HEK293 (cell line): ENCODE data around the gene RTKN2.

Source experiments
- AEBP2 ChIP-seq: fragments of 450-650 bp; formaldehyde crosslinking; IDR thresholded peaks from 2 replicates; pipeline ENCODE4 v1.5.1; 2016; ENCODE audit warnings: missing biosample characterization, missing genetic modification characterization, borderline replicate concordance
- ELK4 ChIP-seq: IDR thresholded peaks from 2 replicates; pipeline ENCODE4 v1.6.1; 2011; ENCODE audit warnings: mild to moderate bottlenecking, low read depth, low read length, borderline replicate concordance
- GLIS2 ChIP-seq: fragments of 450-650 bp; formaldehyde crosslinking; IDR thresholded peaks from 2 replicates; pipeline ENCODE4 v1.5.1; 2016; ENCODE audit warnings: missing biosample characterization, missing genetic modification characterization
- KLF16 ChIP-seq: fragments of 450-650 bp; formaldehyde crosslinking; IDR thresholded peaks from 2 replicates; pipeline ENCODE4 v1.5.1; 2017; ENCODE audit warnings: missing biosample characterization, missing genetic modification characterization
- KLF7 ChIP-seq: fragments of 450-650 bp; formaldehyde crosslinking; IDR thresholded peaks from 2 replicates; pipeline ENCODE4 v1.5.1; 2016; ENCODE audit warnings: missing biosample characterization, missing genetic modification characterization, borderline replicate concordance
- KLF8 ChIP-seq: fragments of 450-650 bp; formaldehyde crosslinking; IDR thresholded peaks from 2 replicates; pipeline ENCODE4 v1.5.1; 2016; ENCODE audit warnings: missing biosample characterization, missing genetic modification characterization
- MEIS1 ChIP-seq: sonication (generic); formaldehyde crosslinking; IDR thresholded peaks from 2 replicates; pipeline ENCODE4 v1.8.1; 2022; ENCODE audit warnings: missing genetic modification reagents, mild to moderate bottlenecking, borderline replicate concordance
- SALL2 ChIP-seq: fragments of 450-650 bp; formaldehyde crosslinking; IDR thresholded peaks from 2 replicates; pipeline ENCODE4 v1.5.0; 2017; ENCODE audit warnings: missing biosample characterization, mild to moderate bottlenecking, missing genetic modification characterization, borderline replicate concordance
- SCRT2 ChIP-seq: fragments of 450-650 bp; formaldehyde crosslinking; IDR thresholded peaks from 2 replicates; pipeline ENCODE4 v1.5.1; 2016; ENCODE audit warnings: missing biosample characterization, missing genetic modification characterization
- SP3 ChIP-seq: fragments of 450-650 bp; formaldehyde crosslinking; IDR thresholded peaks from 2 replicates; pipeline ENCODE4 v1.5.1; 2016; ENCODE audit warnings: missing biosample characterization, missing genetic modification characterization
- ZFP37 ChIP-seq: fragments of 450-650 bp; formaldehyde crosslinking; IDR thresholded peaks from 2 replicates; pipeline ENCODE4 v1.5.1; 2016; ENCODE audit warnings: missing biosample characterization, missing genetic modification characterization
- ZIC2 ChIP-seq: fragments of 450-650 bp; formaldehyde crosslinking; IDR thresholded peaks from 2 replicates; pipeline ENCODE4 v1.5.1; 2016; ENCODE audit warnings: missing biosample characterization, missing genetic modification characterization
- ZNF23 ChIP-seq: fragments of 450-650 bp; formaldehyde crosslinking; IDR thresholded peaks from 2 replicates; pipeline ENCODE4 v1.5.1; 2016; ENCODE audit warnings: missing biosample characterization, missing genetic modification characterization, borderline replicate concordance
- ZNF324 ChIP-seq: fragments of 450-650 bp; formaldehyde crosslinking; IDR thresholded peaks from 2 replicates; pipeline ENCODE4 v1.5.1; 2016; ENCODE audit warnings: missing biosample characterization, missing genetic modification characterization
- ZNF341 ChIP-seq: fragments of 450-650 bp; formaldehyde crosslinking; IDR thresholded peaks from 2 replicates; pipeline ENCODE4; 2016; ENCODE audit warnings: low read depth, missing biosample characterization, missing genetic modification characterization
- ZNF391 ChIP-seq: fragments of 450-650 bp; formaldehyde crosslinking; IDR thresholded peaks from 2 replicates; pipeline ENCODE4 v1.5.1; 2016; ENCODE audit warnings: low read depth, missing biosample characterization, missing genetic modification characterization, borderline replicate concordance
- ZNF394 ChIP-seq: fragments of 450-650 bp; formaldehyde crosslinking; IDR thresholded peaks from 2 replicates; pipeline ENCODE4 v1.5.1; 2016; ENCODE audit warnings: missing biosample characterization, missing genetic modification characterization, mild to moderate bottlenecking, moderate library complexity, borderline replicate concordance
- ZNF518A ChIP-seq: fragments of 450-650 bp; formaldehyde crosslinking; conservative IDR thresholded peaks from 2 replicates; pipeline ENCODE4 v1.5.1; 2016; ENCODE audit warnings: low read depth, missing biosample characterization, missing genetic modification characterization
- ZNF529 ChIP-seq: fragments of 450-650 bp; formaldehyde crosslinking; IDR thresholded peaks from 2 replicates; pipeline ENCODE4 v1.5.1; 2017; ENCODE audit warnings: missing genetic modification characterization, missing biosample characterization; ENCODE audit not compliant: insufficient replicate concordance
- ZNF610 ChIP-seq: fragments of 450-650 bp; formaldehyde crosslinking; IDR thresholded peaks from 2 replicates; pipeline ENCODE4 v1.5.1; 2016; ENCODE audit warnings: missing biosample characterization, missing genetic modification characterization, borderline replicate concordance
- ZNF658 ChIP-seq: fragments of 450-650 bp; formaldehyde crosslinking; IDR thresholded peaks from 2 replicates; pipeline ENCODE4; 2016; ENCODE audit warnings: missing biosample characterization, missing genetic modification characterization
- ZNF660 ChIP-seq: fragments of 450-650 bp; IDR thresholded peaks from 2 replicates; pipeline ENCODE4 v1.5.1; 2018; ENCODE audit warnings: missing biosample characterization, mild to moderate bottlenecking, missing genetic modification characterization
- ZNF792 ChIP-seq: fragments of 450-650 bp; formaldehyde crosslinking; IDR thresholded peaks from 2 replicates; pipeline ENCODE4 v1.5.1; 2016; ENCODE audit warnings: missing biosample characterization, missing genetic modification characterization
- ZNF830 ChIP-seq: fragments of 450-650 bp; IDR thresholded peaks from 2 replicates; pipeline ENCODE4 v1.5.0; 2018; ENCODE audit warnings: missing biosample characterization, missing genetic modification characterization, low read depth, mild to moderate bottlenecking, moderate library complexity
- TF ChIP-seq, protein P1 (sequence below): fragments of 450-650 bp; formaldehyde crosslinking; IDR thresholded peaks from 2 replicates; pipeline ENCODE4 v1.5.1; 2016; ENCODE audit warnings: missing biosample characterization, missing genetic modification characterization
- TF ChIP-seq, protein P2 (sequence below): fragments of 450-650 bp; formaldehyde crosslinking; IDR thresholded peaks from 2 replicates; pipeline ENCODE4 v1.5.1; 2016; ENCODE audit warnings: missing biosample characterization, missing genetic modification characterization

Gene RTKN2

GRCh38 chr10:62268399-62269114, at the start of gene RTKN2 (continued):
- TF ChIP-seq SP3 (tag by site-specific recombination) (peak; percentile 91), KLF7 (no peak; the same call in 1 of the 2 replicates), ZIC2 (tag by site-specific recombination) (peak; percentile 58), KLF16 (peak; percentile 47; the same call in 1 of the 2 replicates), ZNF324 (tag by site-specific recombination) (no peak), ZNF658 (tag by site-specific recombination) (no peak), GLIS2 (tag by site-specific recombination) (peak; percentile 50; the same call in 1 of the 2 replicates), ZNF792 (tag by site-specific recombination) (no peak), ZNF23 (tag by site-specific recombination) (no peak), SALL2 (tag by site-specific recombination) (no peak), ELK4 (no peak), ZNF394 (tag by site-specific recombination) (0 out of 2 replicates have a peak, but pooled peaks have one; percentile 22), ZNF610 (tag by site-specific recombination) (no peak), ZNF660 (tag by site-specific recombination) (peak; percentile 68; the same call in 1 of the 2 replicates), ZNF391 (tag by site-specific recombination) (0 out of 2 replicates have a peak, but pooled peaks have one; percentile 5), SCRT2 (tag by site-specific recombination) (no peak), MEIS1 (CRISPR knock-in tag) (no peak), ZNF830 (tag by site-specific recombination) (no peak), AEBP2 (tag by site-specific recombination) (no peak), ZNF341 (tag by site-specific recombination) (no peak), ZNF529 (tag by site-specific recombination) (no peak), ZFP37 (peak; percentile 26; the same call in 1 of the 2 replicates), KLF8 (tag by site-specific recombination) (peak; percentile 91), ZNF518A (tag by site-specific recombination) (no peak)
- TF ChIP-seq, protein P1, sequence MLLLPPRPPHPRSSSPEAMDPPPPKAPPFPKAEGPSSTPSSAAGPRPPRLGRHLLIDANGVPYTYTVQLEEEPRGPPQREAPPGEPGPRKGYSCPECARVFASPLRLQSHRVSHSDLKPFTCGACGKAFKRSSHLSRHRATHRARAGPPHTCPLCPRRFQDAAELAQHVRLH: no peak
- TF ChIP-seq, protein P2, sequence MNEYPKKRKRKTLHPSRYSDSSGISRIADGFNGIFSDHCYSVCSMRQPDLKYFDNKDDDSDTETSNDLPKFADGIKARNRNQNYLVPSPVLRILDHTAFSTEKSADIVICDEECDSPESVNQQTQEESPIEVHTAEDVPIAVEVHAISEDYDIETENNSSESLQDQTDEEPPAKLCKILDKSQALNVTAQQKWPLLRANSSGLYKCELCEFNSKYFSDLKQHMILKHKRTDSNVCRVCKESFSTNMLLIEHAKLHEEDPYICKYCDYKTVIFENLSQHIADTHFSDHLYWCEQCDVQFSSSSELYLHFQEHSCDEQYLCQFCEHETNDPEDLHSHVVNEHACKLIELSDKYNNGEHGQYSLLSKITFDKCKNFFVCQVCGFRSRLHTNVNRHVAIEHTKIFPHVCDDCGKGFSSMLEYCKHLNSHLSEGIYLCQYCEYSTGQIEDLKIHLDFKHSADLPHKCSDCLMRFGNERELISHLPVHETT: peak; percentile 44; the same call in 1 of the 2 replicates
